ENCODE results near the gene XYLB. TPM values are rescaled to one million over a fixed set of nuclear protein-coding genes. Genes with fewer than 3 reads are reported as not detected.
A peak's percentile ranks its signal among the peaks of the same experiment; 100 is the strongest.
"Not testable (repeated sequence)": the region's sequence is repeated elsewhere in the genome, so short reads cannot be mapped to it uniquely, and the experiment has no call there.

XYLB gene
- total RNA-seq, 2 donors from 2014 or later = 7.8 to 49.8 TPM

DNA sequence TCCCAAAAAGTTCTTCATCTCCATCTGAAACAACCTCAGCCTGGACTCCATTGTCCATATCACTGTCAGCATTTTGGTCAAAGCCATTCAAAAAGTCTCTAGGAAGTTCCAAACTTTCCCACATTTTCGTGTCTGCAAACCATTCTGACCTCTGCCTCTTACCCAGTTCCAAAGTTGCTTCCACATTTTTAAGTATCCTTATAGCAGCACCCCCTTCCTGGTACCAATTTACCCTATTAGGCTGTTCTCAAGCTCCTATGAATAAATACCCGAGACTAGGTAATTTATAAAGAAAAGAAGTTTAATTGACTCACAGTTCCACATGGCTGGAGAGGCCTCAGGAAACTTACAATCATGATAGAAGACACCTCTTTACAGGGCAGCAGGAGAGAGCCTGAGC is 87.1 kb downstream of the XYLB start:
- H3K4me1 ChIP-seq; H3K27me3 ChIP-seq; intact Hi-C loops (cut with DNase I); H3K27ac ChIP-seq; DNase-seq; H3K36me3 ChIP-seq (replicated peaks in 1 of 2; ENCODE audit: insufficient read depth in 1 of 2, low read depth in 2 of 2); ATAC-seq; H3K4me3 ChIP-seq: not testable (repeated sequence)
- peaks cover 0 to 16% (median 0%) of the 10 kb centered on the region in 3 donors for H3K9me3 ChIP-seq
- 75 to 88% methylated on average over 2 of the region's 2 CpGs for WGBS, 2 donors

DNA sequence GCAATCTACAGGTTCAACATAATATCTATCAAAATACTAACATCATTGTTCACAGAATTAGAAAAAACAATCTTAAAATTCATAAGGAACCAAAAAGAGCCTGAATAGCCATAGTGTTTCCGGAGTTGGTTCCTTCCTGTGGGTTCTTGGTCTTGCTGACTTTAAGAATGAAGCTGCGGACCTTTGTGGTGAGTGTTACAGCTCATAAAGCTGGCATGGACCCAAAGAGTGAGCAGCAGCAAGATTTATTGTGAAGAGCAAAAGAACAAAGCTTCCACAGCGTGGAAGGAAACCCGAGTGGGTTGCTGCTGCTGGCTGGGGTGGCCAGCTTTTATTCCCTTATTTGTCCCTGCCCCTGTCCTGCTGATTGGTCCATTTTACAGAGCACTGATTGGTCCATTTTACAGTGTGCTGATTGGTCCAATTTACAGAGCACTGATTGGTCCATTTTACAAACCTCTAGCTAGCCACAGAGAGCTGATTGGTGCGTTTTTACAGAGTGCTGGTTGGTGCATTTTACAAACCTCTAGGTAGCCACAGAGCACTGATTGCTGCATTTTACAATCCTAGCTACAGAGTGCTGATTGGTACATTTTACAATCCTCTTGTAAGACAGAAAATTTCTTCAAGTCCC is 92.0 kb downstream of the XYLB start:
- H3K27me3 ChIP-seq; ATAC-seq; H3K27ac ChIP-seq; intact Hi-C loops (cut with DNase I); H3K36me3 ChIP-seq (replicated peaks in 1 of 2; ENCODE audit: insufficient read depth in 1 of 2, low read depth in 2 of 2); H3K9me3 ChIP-seq; H3K4me1 ChIP-seq; H3K4me3 ChIP-seq: not testable (repeated sequence)
- DNase-seq = peak in 2 of 4 donors; percentile 12 to 54
- 80 to 82% methylated on average over 5 of the region's 5 CpGs for WGBS, 2 donors

DNA sequence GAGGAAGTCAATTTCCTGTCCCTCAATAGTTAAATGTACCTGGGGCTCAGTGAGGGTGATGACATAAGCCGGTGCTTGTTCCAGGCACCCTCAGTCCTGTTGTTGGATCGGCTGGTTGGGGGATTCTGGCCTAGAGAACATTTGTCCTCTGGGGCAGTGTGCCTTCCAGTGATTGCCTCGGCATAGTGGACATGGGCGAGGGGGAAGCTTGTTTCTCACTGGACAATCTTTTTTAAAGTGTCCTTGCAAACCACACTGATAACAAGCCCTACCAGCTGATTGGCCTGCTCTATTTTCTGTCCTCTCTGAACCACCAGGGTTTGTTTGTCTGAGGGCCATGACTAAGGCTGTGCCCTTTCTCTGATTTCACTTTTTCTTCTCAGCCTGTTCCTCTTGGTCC is 96.6 kb downstream of the XYLB start:
- H3K36me3 ChIP-seq (replicated peaks in 1 of 2; ENCODE audit: insufficient read depth in 1 of 2, low read depth in 2 of 2); H3K4me3 ChIP-seq; intact Hi-C loops (cut with DNase I); ATAC-seq; H3K27me3 ChIP-seq; H3K9me3 ChIP-seq: not testable (repeated sequence)
- DNase-seq = peak; percentile 27 to 43 (median 34)
- Histone ChIP-seq H3K4me1 (peaks cover 12% of the 10 kb centered on the region), H3K27ac (peak overlapping the region in 2 of 4 donors; percentile 55 to 56)
- WGBS, 2 donors = 33 to 38% methylated on average over 4 of the region's 4 CpGs

DNA sequence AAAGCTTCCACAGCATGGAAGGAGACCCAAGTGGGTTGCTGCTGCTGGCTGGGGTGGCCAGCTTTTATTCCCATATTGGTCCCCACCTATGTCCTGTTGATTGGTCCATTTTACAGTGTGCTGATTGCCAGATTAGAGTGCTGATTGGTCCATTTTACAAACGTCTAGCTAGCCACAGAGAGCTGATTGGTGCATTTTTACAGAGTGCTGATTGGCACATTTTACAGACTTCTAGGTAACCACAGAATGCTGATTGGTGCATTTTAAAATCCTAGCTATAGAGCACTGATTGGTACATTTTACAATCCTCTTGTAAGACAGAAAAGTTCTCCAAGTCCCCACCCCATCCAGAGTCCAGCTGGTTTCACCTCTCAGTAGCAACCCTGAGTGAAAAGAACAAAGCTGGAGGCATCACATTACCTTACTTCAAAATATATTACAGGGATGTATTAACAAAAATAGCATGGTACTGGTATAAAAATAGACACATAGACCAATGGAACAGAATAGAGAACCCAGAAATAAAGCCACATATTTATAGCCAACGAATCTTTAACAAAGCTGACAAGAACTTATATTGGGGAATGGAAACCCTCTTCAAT is 99.6 kb downstream of the XYLB start:
- Histone ChIP-seq H3K9me3 (no peaks in the 10 kb centered on the region), H3K36me3 (replicated peaks in 1 of 2; ENCODE audit: insufficient read depth in 1 of 2, low read depth in 2 of 2) (no peaks in the 10 kb centered on the region), H3K4me1 (peaks cover 22% of the 10 kb centered on the region), H3K4me3 (no peak overlapping the region), H3K27me3 (no peaks in the 10 kb centered on the region), H3K27ac (no peak overlapping the region)
- intact Hi-C loops (cut with DNase I) = no loop called here
- TF ChIP-seq, protein P1, sequence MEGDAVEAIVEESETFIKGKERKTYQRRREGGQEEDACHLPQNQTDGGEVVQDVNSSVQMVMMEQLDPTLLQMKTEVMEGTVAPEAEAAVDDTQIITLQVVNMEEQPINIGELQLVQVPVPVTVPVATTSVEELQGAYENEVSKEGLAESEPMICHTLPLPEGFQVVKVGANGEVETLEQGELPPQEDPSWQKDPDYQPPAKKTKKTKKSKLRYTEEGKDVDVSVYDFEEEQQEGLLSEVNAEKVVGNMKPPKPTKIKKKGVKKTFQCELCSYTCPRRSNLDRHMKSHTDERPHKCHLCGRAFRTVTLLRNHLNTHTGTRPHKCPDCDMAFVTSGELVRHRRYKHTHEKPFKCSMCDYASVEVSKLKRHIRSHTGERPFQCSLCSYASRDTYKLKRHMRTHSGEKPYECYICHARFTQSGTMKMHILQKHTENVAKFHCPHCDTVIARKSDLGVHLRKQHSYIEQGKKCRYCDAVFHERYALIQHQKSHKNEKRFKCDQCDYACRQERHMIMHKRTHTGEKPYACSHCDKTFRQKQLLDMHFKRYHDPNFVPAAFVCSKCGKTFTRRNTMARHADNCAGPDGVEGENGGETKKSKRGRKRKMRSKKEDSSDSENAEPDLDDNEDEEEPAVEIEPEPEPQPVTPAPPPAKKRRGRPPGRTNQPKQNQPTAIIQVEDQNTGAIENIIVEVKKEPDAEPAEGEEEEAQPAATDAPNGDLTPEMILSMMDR (IDR thresholded peaks at IDR 0.05) = no peak
- TF ChIP-seq POLR2A (IDR thresholded peaks at IDR 0.05) = no peak
- 61 to 87% methylated on average over 2 of the region's 2 CpGs for WGBS, 2 donors
- ATAC-seq (no peak), DNase-seq (no peak)

DNA sequence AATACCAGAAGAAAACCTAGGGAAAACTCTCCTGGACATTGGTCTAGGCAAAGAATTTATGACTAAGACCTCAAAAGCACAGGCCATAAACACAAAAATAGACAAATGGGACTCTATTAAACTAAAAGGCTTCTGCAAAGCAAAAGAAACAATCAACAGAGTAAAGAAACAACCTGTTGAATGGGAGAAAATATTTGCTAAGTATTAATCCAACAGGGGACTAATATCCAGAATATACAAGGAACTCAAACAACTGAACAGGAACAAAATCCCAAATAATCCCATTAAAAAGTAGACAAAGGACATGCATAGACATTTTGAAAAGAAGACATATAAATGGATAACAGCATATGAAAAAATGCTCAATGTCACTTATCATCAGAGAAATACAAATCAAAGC is 100.2 kb downstream of the XYLB start:
- DNase-seq (no peak), ATAC-seq (no peak)
- H3K36me3 ChIP-seq (replicated peaks in 1 of 2; ENCODE audit: insufficient read depth in 1 of 2, low read depth in 2 of 2) = no peaks in the 10 kb centered on the region
- intact Hi-C loops (cut with DNase I) = no loop called here
- no peak overlapping the region for H3K4me3 ChIP-seq
- H3K27me3 ChIP-seq = no peaks in the 10 kb centered on the region
- TF ChIP-seq, protein P1 (IDR thresholded peaks at IDR 0.05) = no peak
- no peak for TF ChIP-seq POLR2A (IDR thresholded peaks at IDR 0.05)
- H3K27ac ChIP-seq = no peak overlapping the region
- peaks cover 22% of the 10 kb centered on the region for H3K4me1 ChIP-seq
- no peaks in the 10 kb centered on the region for H3K9me3 ChIP-seq

DNA sequence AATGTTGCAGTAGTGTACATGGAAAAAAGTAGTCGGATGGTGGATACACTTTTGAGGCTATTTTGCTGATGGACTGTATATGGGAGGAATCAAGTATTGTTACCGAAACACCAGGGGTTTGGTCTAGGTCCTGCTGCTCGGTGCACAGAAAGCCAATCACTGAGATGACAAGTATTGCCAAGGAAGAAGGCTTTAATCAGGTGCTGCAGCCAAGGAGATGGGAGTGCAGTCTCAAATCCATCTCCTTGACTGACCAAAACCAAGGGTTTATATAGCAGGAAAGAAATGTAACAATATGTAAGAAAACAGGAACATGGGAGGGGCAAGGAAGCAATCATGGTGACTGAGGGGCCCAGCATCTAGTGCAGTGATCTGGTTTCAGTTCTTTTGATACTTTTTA is 104.3 kb downstream of the XYLB start:
- intact Hi-C loops (cut with DNase I) = no loop called here
- H3K4me1 ChIP-seq = peaks cover 19% of the 10 kb centered on the region
- DNase-seq = no peak
- ATAC-seq = no peak
- H3K9me3 ChIP-seq = no peaks in the 10 kb centered on the region
- H3K4me3 ChIP-seq = no peak overlapping the region
- TF ChIP-seq, protein P1 (IDR thresholded peaks at IDR 0.05) = no peak
- TF ChIP-seq POLR2A (IDR thresholded peaks at IDR 0.05) = no peak
- H3K36me3 ChIP-seq (replicated peaks in 1 of 2; ENCODE audit: insufficient read depth in 1 of 2, low read depth in 2 of 2) = no peaks in the 10 kb centered on the region
- WGBS, 2 donors = 96 to 97% methylated on average over 3 of the region's 3 CpGs
- no peaks in the 10 kb centered on the region for H3K27me3 ChIP-seq
- H3K27ac ChIP-seq = no peak overlapping the region
